ENCODE results near the gene HOXA10. TPM values are rescaled to one million over a fixed set of nuclear protein-coding genes. Genes with fewer than 3 reads are reported as not detected.

HOXA10 gene
- total RNA-seq, 4 donors from 2014 or later = 19.0 to 34.1 (median 24.9) TPM

GRCh38 chr7:27161214-27161720 lies 12.9 kb downstream of the HOXA10 start:
- no peak for TF ChIP-seq POLR2A (IDR thresholded peaks at IDR 0.05)
- Histone ChIP-seq H3K9me3 (no peaks in the 10 kb centered on the region), H3K4me3 (peak overlapping the region; percentile 44 to 69 (median 54)), H3K27ac (peak overlapping the region in 2 of 4 donors; percentile 60 to 64), H3K27me3 (peaks cover 0 to 91% of the 10 kb centered on the region in 2 donors), H3K36me3 (no peaks in the 10 kb centered on the region), H3K4me1 (peaks cover 0 to 66% (median 14%) of the 10 kb centered on the region in 4 donors)
- DNase-seq (ENCODE audit: low spot score in 2 of 2) = peak in 1 of 2 donors; percentile 21
- 17 to 19% methylated on average over 23 to 27 of the region's 27 CpGs for WGBS, 2 donors

GRCh38 chr7:27160546-27161213 lies 13.4 kb downstream of the HOXA10 start:
- H3K27ac ChIP-seq = peak overlapping the region in 3 of 4 donors; percentile 60 to 65 (median 64)
- no peaks in the 10 kb centered on the region for H3K9me3 ChIP-seq
- peak overlapping the region; percentile 44 to 69 (median 54) for H3K4me3 ChIP-seq
- H3K36me3 ChIP-seq = no peaks in the 10 kb centered on the region
- no peak for TF ChIP-seq POLR2A (IDR thresholded peaks at IDR 0.05)
- TF ChIP-seq CTCF (IDR thresholded peaks at IDR 0.05) = peak; percentile 98 to 100 (median 99)
- peak in 1 of 2 donors; percentile 32 for TF ChIP-seq EP300 (IDR thresholded peaks at IDR 0.05)
- H3K27me3 ChIP-seq = peaks cover 0 to 91% of the 10 kb centered on the region in 2 donors
- WGBS, 2 donors = 3 to 4% methylated on average over 48 to 49 of the region's 54 CpGs
- peak; percentile 86 to 93 for DNase-seq (ENCODE audit: low spot score in 2 of 2)
- peaks cover 0 to 66% (median 14%) of the 10 kb centered on the region in 4 donors for H3K4me1 ChIP-seq

GRCh38 chr7:27160145-27160545 lies 14.0 kb downstream of the HOXA10 start:
- Histone ChIP-seq H3K9me3 (no peaks in the 10 kb centered on the region), H3K36me3 (no peaks in the 10 kb centered on the region), H3K4me3 (peak overlapping the region; percentile 44 to 69 (median 54)), H3K4me1 (peaks cover 0 to 66% (median 18%) of the 10 kb centered on the region in 4 donors), H3K27me3 (peaks cover 0 to 91% of the 10 kb centered on the region in 2 donors), H3K27ac (peak overlapping the region in 2 of 4 donors; percentile 60 to 64)
- TF ChIP-seq EP300 (IDR thresholded peaks at IDR 0.05) (no peak), POLR2A (IDR thresholded peaks at IDR 0.05) (no peak), CTCF (IDR thresholded peaks at IDR 0.05) (no peak)
- 67 to 74% methylated on average over 22 to 23 of the region's 23 CpGs for WGBS, 2 donors
- peak in 1 of 2 donors; percentile 14 for DNase-seq (ENCODE audit: low spot score in 2 of 2)

GRCh38 chr7:27159266-27160144 lies 14.6 kb downstream of the HOXA10 start:
- Histone ChIP-seq H3K4me1 (peaks cover 0 to 67% (median 21%) of the 10 kb centered on the region in 4 donors), H3K4me3 (no peak overlapping the region), H3K9me3 (no peaks in the 10 kb centered on the region), H3K36me3 (no peaks in the 10 kb centered on the region), H3K27ac (peak overlapping the region in 1 of 4 donors; percentile 60), H3K27me3 (peaks cover 0 to 91% of the 10 kb centered on the region in 2 donors)
- 83 to 85% methylated on average over 27 of the region's 27 CpGs for WGBS, 2 donors
- TF ChIP-seq CTCF (IDR thresholded peaks at IDR 0.05) (no peak), POLR2A (IDR thresholded peaks at IDR 0.05) (no peak), EP300 (IDR thresholded peaks at IDR 0.05) (no peak)
- peak in 1 of 2 donors; percentile 7 for DNase-seq (ENCODE audit: low spot score in 2 of 2)

- peaks cover 0 to 91% of the 10 kb centered on the region in 2 donors for H3K27me3 ChIP-seq
These were observed 15.5 kb downstream of the HOXA10 start for GRCh38 chr7:27158436-27159265.

More at GRCh38 chr7:27158436-27159265, 15.5 kb downstream of the HOXA10 start:
- peak in 1 of 2 donors; percentile 11 for DNase-seq (ENCODE audit: low spot score in 2 of 2)
- Histone ChIP-seq H3K4me3 (no peak overlapping the region), H3K27ac (peak overlapping the region in 1 of 4 donors; percentile 22), H3K36me3 (no peaks in the 10 kb centered on the region), H3K9me3 (no peaks in the 10 kb centered on the region), H3K4me1 (peaks cover 0 to 67% (median 21%) of the 10 kb centered on the region in 4 donors)
- WGBS, 2 donors = 74 to 87% methylated on average over 35 of the region's 35 CpGs
- no peak for TF ChIP-seq CTCF (IDR thresholded peaks at IDR 0.05)
- TF ChIP-seq EP300 (IDR thresholded peaks at IDR 0.05) = no peak
- TF ChIP-seq POLR2A (IDR thresholded peaks at IDR 0.05) = no peak
